Type B pancreatic cell (in vitro differentiated cells): ENCODE results near the gene BIN1. TPM values are rescaled to one million over a fixed set of nuclear protein-coding genes. Genes with fewer than 3 reads are reported as not detected.

Experiments used
- DNase-seq: peaks from one replicate; pipeline ENCODE4 v3.0.0; 2021; ENCODE audit warnings: mixed read lengths; ENCODE audit not compliant: unreplicated experiment; ENCODE audit errors: extremely low spot score
- H3K27ac Mint-ChIP-seq: 2 replicates; pipeline ENCODE4 v1.8.0; 2021; ENCODE audit warnings: mild to moderate bottlenecking, mixed read lengths
- H3K27me3 Mint-ChIP-seq: 2 replicates; pipeline ENCODE4 v1.8.0; 2021; ENCODE audit warnings: mixed read lengths
- H3K36me3 Mint-ChIP-seq: 2 replicates; pipeline ENCODE4 v1.8.0; 2021; ENCODE audit warnings: mixed read lengths
- H3K4me1 Mint-ChIP-seq: one replicate; pipeline ENCODE4 v1.8.0; 2021; ENCODE audit warnings: mixed read lengths; ENCODE audit not compliant: unreplicated experiment
- H3K4me3 Mint-ChIP-seq: 2 replicates; pipeline ENCODE4 v1.8.0; 2021; ENCODE audit warnings: mild to moderate bottlenecking, mixed read lengths
- H3K9me3 Mint-ChIP-seq: 2 replicates; pipeline ENCODE4 v1.8.0; 2021; ENCODE audit warnings: mixed read lengths
- CTCF ChIP-seq: fragments of 200-600 bp; sonication (generic); conservative IDR thresholded peaks from 2 replicates; pipeline ENCODE4 v1.5.0; 2021; ENCODE audit warnings: antibody characterized with exemption, mild to moderate bottlenecking
- total RNA-seq: library from RNA; stranded (reverse); gene quantifications from 2 replicates; pipeline ENCODE4 v1.2.1, GENCODE V29; 2021; ENCODE audit warnings: low replicate concordance

BIN1 gene
- total RNA-seq, 1 donor from 2014 or later = 63.4 TPM

- DNase-seq = no peak
- H3K27ac Mint-ChIP-seq = no peak overlapping the region
- TF ChIP-seq CTCF = no peak
- no peaks in the 10 kb centered on the region for H3K36me3 Mint-ChIP-seq
- no peaks in the 10 kb centered on the region for H3K27me3 Mint-ChIP-seq
- H3K4me1 Mint-ChIP-seq = peaks cover 4% of the 10 kb centered on the region
- no peaks in the 10 kb centered on the region for H3K9me3 Mint-ChIP-seq
- no peak overlapping the region for H3K4me3 Mint-ChIP-seq
These were observed 47.4 kb downstream of the BIN1 start for GRCh38 chr2:127059559-127059958.

DNA sequence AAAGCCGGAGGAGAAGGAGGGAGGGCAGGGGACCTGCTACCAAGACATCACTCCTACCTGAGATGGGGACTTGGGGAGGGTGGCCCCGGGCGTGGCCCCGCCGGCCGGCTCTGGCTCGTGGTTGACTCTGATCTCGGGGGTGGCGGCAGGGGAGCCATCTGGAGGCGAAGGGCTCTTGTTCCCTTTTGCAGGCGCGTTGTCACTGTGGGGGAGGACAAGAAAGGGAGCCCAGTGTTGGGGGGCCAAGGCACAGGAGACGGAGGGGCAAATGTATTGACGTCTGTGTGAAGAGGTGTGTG is 48.1 kb downstream of the BIN1 start:
- no peak for TF ChIP-seq CTCF
- no peaks in the 10 kb centered on the region for H3K9me3 Mint-ChIP-seq
- H3K27me3 Mint-ChIP-seq = no peaks in the 10 kb centered on the region
- peaks cover 8% of the 10 kb centered on the region for H3K4me1 Mint-ChIP-seq
- H3K36me3 Mint-ChIP-seq = no peaks in the 10 kb centered on the region
- no peak overlapping the region for H3K27ac Mint-ChIP-seq
- H3K4me3 Mint-ChIP-seq = no peak overlapping the region
- no peak for DNase-seq

DNA sequence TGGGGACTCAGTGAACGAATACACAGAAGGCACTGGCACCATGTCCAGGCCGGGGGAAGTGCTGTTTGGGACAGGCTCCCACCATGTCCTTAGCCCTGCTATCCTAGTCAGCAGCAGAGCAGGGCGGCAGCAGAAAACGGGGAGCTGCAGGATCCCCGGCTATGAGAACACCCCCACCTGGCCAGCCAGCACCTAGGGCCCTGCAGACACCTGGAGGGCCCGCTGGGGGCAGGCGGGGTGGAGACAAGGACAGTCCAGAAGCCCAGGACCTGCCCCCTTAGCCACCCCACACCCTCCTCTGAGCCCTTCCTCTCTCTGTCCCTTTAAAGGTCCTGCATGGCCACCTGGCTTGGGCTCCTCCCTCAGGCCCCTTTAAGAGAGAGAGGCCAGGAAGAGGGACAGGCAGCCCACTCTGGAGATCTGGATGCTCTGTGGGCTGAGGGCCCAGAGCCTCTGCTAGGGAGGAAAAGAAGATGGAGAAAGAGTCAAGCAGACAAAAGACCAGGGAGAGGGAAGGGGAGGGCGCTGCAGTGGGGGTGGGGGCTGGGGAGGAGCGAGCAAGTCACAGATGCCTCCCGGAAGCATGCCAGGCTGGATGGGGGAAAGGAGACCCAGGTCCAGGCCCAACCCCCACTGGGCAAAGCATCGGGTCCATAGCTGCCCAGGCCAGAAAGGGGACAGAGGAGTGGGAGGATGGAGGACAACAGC is 48.6 kb downstream of the BIN1 start:
- peaks cover 8% of the 10 kb centered on the region for H3K4me1 Mint-ChIP-seq
- no peak for DNase-seq
- no peak overlapping the region for H3K4me3 Mint-ChIP-seq
- no peaks in the 10 kb centered on the region for H3K9me3 Mint-ChIP-seq
- H3K36me3 Mint-ChIP-seq = no peaks in the 10 kb centered on the region
- no peaks in the 10 kb centered on the region for H3K27me3 Mint-ChIP-seq
- no peak for TF ChIP-seq CTCF
- no peak overlapping the region for H3K27ac Mint-ChIP-seq

GRCh38 chr2:127057371-127058245 is 49.3 kb downstream of the BIN1 start:
- Mint-ChIP-seq H3K9me3 (no peaks in the 10 kb centered on the region), H3K4me3 (no peak overlapping the region), H3K27me3 (no peaks in the 10 kb centered on the region), H3K27ac (peak overlapping the region; percentile 56), H3K4me1 (peaks cover 14% of the 10 kb centered on the region), H3K36me3 (no peaks in the 10 kb centered on the region)
- no peak for TF ChIP-seq CTCF
- no peak for DNase-seq

- Mint-ChIP-seq H3K36me3 (no peaks in the 10 kb centered on the region), H3K27me3 (no peaks in the 10 kb centered on the region), H3K4me3 (no peak overlapping the region), H3K4me1 (peaks cover 14% of the 10 kb centered on the region), H3K27ac (peak overlapping the region; percentile 56), H3K9me3 (no peaks in the 10 kb centered on the region)
- no peak for TF ChIP-seq CTCF
- no peak for DNase-seq
These were observed 50.2 kb downstream of the BIN1 start for GRCh38 chr2:127056631-127057370.
